Activated CD8-positive, alpha-beta memory T cell treated with anti-CD3 and anti-CD28 coated beads, Interleukin-2, amount 50 U/mL, for 24 hours (primary cell): Measurements from ENCODE around the gene CDC14A.
"Not testable (repeated sequence)": the region's sequence is repeated elsewhere in the genome, so short reads cannot be mapped to it uniquely, and the experiment has no call there.

Experiments used
- DNase-seq: peaks from one replicate; pipeline ENCODE4 v3.0.0-alpha.2; 2020; ENCODE audit errors: extremely low read depth

CDC14A gene

GRCh38 chr1:100404821-100405220 is 52.5 kb downstream of the CDC14A start:
- no peak for DNase-seq

GRCh38 chr1:100405902-100406301 is 53.6 kb downstream of the CDC14A start:
- DNase-seq = not testable (repeated sequence)

DNA sequence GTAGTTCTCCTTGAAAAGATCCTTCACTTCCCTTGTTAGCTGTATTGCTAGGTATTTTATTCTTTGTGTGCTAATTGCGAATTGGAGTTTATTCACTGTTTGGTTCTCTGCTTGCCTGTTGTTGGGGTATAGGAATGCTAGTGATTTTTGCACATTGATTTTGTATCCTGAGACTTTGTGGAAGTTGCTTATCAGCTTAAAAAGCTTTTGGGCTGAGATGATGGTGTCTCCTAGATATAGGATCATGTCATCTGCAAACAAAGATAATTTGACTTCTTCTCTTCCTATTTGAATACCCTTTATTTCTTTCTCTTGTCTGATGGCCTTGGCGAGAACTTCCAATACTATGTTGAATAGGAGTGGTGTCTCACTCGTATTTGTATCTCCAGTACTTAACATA is 55.1 kb downstream of the CDC14A start:
- not testable (repeated sequence) for DNase-seq

- no peak for DNase-seq
Measured at GRCh38 chr1:100411019-100411418, 58.7 kb downstream of the CDC14A start.

- no peak for DNase-seq
Measured at GRCh38 chr1:100411574-100411973, 59.3 kb downstream of the CDC14A start.

- no peak for DNase-seq
Measured at GRCh38 chr1:100413035-100413434, 60.7 kb downstream of the CDC14A start.

DNA sequence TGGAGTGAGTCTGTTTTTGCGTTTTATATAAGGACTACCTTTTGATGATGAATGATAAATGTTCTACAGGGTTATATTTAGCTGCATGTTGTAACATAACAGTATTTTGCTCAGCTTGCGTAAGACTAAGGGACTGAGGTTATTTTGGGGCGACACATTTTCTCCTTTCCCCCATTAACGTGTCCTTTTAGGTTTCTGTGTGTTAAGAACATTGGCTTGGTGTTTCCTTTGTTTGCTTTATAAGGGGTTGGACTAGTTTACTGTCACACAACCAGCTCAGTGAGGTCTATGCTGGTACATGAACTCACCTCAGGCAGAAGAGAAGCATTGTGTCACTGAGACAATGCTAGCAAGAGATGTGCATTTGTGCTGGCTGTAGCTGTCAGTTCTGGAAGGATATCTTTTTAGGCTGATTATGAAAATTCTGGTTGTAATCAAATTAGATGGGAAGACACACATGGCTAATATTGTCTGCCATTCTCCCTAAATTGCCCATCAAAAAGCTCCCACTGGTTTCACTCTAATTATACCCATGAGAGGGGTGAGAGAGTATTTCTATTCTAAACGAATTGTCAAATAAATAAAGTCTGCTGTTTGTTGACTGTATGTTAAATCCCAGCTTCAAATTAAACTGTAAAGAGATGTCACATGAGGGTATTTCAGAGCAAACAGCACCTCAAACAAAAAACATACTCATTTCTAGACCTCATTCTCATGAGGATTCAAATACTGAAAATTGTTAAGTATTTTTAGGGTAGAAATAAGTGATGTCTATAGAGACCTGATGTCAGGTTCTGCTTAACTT is 62.6 kb downstream of the CDC14A start:
- DNase-seq = no peak

DNA sequence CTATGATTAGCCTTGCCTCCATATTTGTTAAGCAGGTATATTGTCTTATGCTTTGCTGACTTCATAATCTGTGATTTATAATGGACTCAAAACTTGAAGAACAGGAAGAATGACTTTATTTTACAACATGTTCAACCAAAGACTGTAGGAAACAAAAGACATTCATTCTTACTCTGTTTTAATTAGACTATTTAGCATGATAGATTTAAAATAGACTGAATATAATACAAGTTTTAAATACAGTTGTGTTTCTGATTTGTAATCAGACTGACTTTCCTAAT is 63.1 kb downstream of the CDC14A start:
- no peak for DNase-seq

DNA sequence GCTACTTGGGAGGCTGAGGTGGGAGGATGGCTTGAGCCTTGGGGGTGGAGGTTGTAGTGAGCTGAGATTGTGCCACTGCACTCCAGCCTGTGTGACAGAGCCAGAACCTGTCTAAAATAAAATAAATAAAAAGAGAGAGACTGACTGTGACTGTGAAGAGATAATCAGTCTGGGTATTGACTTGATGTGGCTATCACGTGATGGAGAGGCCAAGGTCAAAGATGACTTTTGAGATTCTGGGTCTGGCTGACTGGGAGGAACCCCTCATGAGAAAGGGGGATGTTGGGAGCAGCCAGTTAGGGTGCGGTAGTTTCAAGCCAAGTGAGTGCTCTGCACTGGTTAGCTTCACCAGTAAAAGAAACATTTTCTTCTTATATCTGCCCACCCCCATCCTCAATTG is 66.8 kb downstream of the CDC14A start:
- no peak for DNase-seq

DNA sequence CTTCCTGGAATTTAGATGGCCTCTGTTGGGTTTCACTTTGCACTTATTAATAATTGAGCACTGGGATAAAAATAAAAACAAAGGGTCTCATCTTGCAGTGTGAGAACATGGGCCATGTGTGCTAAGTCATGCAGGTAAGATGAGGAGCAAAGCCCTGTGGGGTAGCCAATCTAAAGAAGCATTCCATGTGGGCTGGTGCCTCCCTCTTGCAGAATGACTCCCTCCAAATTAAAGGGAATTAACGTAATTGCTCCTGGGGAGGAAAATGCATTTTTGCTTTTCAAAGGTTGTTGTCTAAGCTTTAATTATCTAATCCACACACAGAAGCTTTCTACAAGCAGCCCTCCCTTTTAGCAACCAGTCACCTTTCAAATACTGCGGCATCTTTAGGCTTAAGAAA is 69.8 kb downstream of the CDC14A start:
- no peak for DNase-seq

- DNase-seq = no peak
Measured at GRCh38 chr1:100423832-100424337, 71.6 kb downstream of the CDC14A start.

DNA sequence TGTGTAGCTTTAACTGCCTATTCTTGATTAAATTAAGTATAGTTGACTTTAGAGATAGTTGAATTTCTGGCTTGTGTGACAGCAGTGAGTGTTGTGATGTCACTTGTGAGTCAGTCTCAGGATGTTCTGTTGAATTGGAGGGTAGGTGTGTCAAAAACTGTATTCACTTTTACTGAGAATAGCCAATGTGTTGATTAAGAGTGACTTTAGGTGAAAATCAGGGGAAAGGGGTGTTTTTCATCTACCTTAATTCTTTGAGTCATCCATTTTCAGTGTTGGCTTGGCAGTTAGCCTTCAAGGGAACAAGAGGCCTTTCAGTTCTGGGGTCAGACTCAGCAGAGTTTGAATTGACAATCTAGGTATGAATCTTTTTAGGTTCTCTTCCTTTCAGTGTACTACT is 75.9 kb downstream of the CDC14A start:
- no peak for DNase-seq

GRCh38 chr1:100430325-100430756 is 78.0 kb downstream of the CDC14A start:
- no peak for DNase-seq

DNA sequence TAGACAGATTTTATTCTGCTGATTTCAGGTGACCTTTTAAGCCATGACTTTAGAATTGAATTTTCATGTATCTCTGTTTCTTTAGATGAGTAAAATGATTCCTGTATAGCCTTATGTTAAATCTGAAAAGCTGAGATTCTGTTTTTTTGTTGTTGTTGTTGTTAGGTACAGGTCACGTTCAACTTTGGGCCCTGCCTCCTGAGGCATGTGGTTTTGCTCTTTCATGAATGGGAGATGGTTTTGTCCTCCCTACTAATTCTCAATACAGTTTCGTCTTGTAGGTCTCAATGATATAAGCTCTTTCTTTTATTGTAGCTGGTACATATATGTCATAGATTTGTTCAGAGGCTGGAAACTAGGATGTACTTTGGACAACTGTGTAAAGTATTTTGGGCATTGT is 79.6 kb downstream of the CDC14A start:
- no peak for DNase-seq

- no peak for DNase-seq
Measured at GRCh38 chr1:100433563-100433962, 81.3 kb downstream of the CDC14A start.

- no peak for DNase-seq
Measured at GRCh38 chr1:100434831-100435230, 82.5 kb downstream of the CDC14A start.

DNA sequence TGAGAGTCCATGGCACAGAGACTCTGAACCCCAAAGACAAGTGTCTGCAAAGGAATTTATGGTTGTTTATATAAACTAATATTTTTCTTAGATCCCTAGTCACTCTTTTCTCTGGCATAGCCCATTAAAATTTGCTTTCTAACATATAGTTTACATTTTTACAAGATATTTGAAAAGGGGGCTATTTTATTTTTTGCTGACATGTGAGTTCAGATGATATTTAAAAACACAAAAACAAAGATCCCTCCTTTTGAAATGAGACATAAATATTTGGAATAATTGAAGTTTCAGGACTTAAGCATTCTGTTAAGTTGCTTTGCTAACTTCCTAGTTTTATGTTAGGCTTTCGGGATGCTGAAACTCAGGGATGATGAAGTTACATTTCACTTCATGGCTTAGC is 86.1 kb downstream of the CDC14A start:
- no peak for DNase-seq

DNA sequence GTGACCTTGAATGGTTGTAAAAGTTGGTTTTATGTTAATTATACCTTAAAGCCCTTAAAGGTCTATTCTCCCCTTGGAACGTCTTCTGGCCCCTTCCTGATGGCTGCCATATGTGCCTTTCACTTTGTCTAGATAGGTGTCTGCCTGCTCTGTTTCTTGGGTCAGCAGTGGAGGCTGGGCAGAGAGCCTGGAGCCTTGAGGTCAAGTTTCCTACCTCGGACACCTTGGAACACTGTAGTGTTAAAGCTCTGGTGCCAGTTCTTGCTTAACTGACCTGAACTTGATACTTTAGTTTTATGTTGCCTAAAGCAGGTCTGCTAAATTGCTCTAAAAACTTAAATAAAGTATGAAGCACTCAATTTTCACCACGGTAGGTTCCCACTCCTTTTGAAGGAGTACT is 86.5 kb downstream of the CDC14A start:
- no peak for DNase-seq

DNA sequence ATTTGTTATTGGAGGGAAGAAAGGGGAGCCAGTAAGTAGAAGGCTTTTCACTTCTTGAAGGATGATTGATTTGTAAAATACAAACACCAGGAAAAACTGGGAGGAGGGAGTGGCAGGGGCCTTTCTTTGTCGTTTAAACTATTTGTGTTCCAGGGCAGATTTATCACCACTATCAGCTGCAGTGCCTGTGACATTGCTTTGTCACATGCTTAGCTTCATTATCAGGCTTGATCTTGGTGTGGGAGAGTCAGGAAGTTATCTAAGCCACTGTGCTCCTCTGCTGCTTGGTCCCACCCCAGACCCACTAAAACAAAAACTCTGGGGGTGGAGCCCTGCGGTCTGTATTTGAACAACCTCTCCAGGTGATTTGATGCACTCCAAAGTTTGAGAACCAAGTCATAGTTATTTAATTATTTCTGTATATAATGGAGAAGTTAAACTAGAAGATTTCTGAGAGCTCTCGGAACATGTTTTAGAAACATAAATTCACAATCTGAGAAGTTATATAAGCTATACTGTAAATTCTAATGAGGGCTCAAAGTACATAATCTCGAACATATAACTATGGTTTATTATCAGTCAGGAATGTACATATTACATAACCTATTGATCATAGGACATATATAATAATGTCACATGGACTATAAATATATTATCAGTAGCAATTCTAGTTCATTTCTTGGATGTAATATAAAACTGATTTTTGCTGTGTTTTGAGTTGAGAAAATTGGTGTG is 87.9 kb downstream of the CDC14A start:
- peak; percentile 61 for DNase-seq

GRCh38 chr1:100441146-100441545 is 88.8 kb downstream of the CDC14A start:
- DNase-seq = no peak

DNA sequence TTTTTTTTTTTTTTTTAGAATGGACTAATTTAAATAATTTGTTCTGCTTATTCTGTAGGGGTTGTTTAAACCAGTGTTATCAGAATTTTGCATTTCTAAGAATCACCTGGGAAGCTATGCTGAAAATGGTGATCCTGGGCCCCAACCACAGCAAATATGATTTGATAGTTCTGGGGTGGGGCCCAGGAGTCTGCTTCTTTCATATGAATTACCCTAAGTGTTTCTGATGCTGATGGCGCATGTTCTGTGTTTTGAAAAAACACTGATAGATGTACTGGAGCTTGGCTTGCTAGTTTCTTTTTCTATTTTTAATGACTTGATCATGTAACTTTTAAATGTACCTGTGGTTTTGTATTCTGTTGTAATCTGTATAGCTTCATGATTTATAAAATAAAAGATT is 89.3 kb downstream of the CDC14A start:
- DNase-seq = no peak

- no peak for DNase-seq
Measured at GRCh38 chr1:100443811-100444571, 91.7 kb downstream of the CDC14A start.

GRCh38 chr1:100445565-100445964 is 93.3 kb downstream of the CDC14A start:
- DNase-seq = no peak
